ENCODE results near the gene TRIM28. TPM values are rescaled to one million over a fixed set of nuclear protein-coding genes. Genes with fewer than 3 reads are reported as not detected.
"Not testable (repeated sequence)": the region's sequence is repeated elsewhere in the genome, so short reads cannot be mapped to it uniquely, and the experiment has no call there.

Gene TRIM28
- total RNA-seq, 1 experiment from 2014 or later = 908 TPM

- peak; percentile 80 for TF ChIP-seq SP1 (IDR thresholded peaks at IDR 0.05; ENCODE audit: low read depth)
These were observed 31.5 kb downstream of the TRIM28 start (continued) for GRCh38 chr19:58575183-58576041.

- POLR2A ChIA-PET = not testable (repeated sequence)
These were observed 33.7 kb downstream of the TRIM28 start for GRCh38 chr19:58577581-58577980.

GRCh38 chr19:58578012-58578925 lies 34.4 kb downstream of the TRIM28 start:
- RAD21 ChIA-PET (ENCODE audit: low non-redundant PET in 1 of 2, low total read pairs in 2 of 2, uncharacterized antibody in 2 of 2, unreplicated experiment in 2 of 2) = no interaction called here
- H4K20me1 ChIP-seq (ENCODE audit: insufficient read depth) = no peaks in the 10 kb centered on the region
- TF ChIP-seq SP1 (IDR thresholded peaks at IDR 0.05; ENCODE audit: low read depth) (no peak), ELF1 (IDR thresholded peaks at IDR 0.05; ENCODE audit: borderline replicate concordance, low read depth) (no peak), ZFX (IDR thresholded peaks at IDR 0.05) (no peak), FOSL1 (IDR thresholded peaks at IDR 0.05; ENCODE audit: low read depth) (no peak), ZBTB33 (IDR thresholded peaks at IDR 0.05; ENCODE audit: extremely low read depth, insufficient replicate concordance, low read length) (no peak), EZH2phosphoT487 (IDR thresholded peaks at IDR 0.05; ENCODE audit: borderline replicate concordance) (no peak), REST (IDR thresholded peaks at IDR 0.05; ENCODE audit: low read depth) (no peak), CEBPB (IDR thresholded peaks at IDR 0.05; ENCODE audit: low read depth) (no peak), POLR2A (IDR thresholded peaks at IDR 0.05; ENCODE audit: borderline replicate concordance, extremely low read depth, insufficient read depth, insufficient read length) (no peak)

More at GRCh38 chr19:58577581-58577980, 33.7 kb downstream of the TRIM28 start:
- H3K4me2 ChIP-seq (ENCODE audit: low read length); ATAC-seq; RAD21 ChIA-PET (ENCODE audit: low non-redundant PET in 1 of 2, low total read pairs in 2 of 2, uncharacterized antibody in 2 of 2, unreplicated experiment in 2 of 2); CTCF ChIA-PET; H4K20me1 ChIP-seq (ENCODE audit: insufficient read depth); H3K36me3 ChIP-seq (ENCODE audit: control insufficient read depth in 1 of 2, insufficient read depth in 2 of 2, low read length in 2 of 2); H3K9me3 ChIP-seq (ENCODE audit: control insufficient read depth in 1 of 2, insufficient read depth in 1 of 2, low read depth in 1 of 2, low read length in 2 of 2); H3K9me2 ChIP-seq (ENCODE audit: insufficient read depth); H3K79me2 ChIP-seq (ENCODE audit: insufficient read depth, low read length); H3K27ac ChIP-seq (ENCODE audit: low read depth, low read length); intact Hi-C loops (cut with micrococcal nuclease); H2AFZ ChIP-seq (ENCODE audit: low read depth, low read length, poor library complexity, severe bottlenecking); DNase-seq (ENCODE audit: low read depth, low spot score); BruUV-seq (replicated peaks); H3K9ac ChIP-seq (ENCODE audit: low read length); H3K4me3 ChIP-seq (replicated peaks in 1 of 2; ENCODE audit: low read depth in 1 of 2, low read length in 2 of 2); H3K27me3 ChIP-seq (ENCODE audit: insufficient read depth, low read length): not testable (repeated sequence)
- peaks cover 13 to 31% of the 10 kb centered on the region in 2 experiments for H3K4me1 ChIP-seq (ENCODE audit: control insufficient read depth in 1 of 2, insufficient read depth in 2 of 2, low read length in 2 of 2)

More at GRCh38 chr19:58578012-58578925, 34.4 kb downstream of the TRIM28 start:
- Histone ChIP-seq H3K79me2 (ENCODE audit: insufficient read depth, low read length) (peaks cover 8% of the 10 kb centered on the region), H3K9ac (ENCODE audit: low read length) (no peak overlapping the region), H3K36me3 (ENCODE audit: control insufficient read depth in 1 of 2, insufficient read depth in 2 of 2, low read length in 2 of 2) (peaks cover 0 to 4% of the 10 kb centered on the region in 2 experiments; a peak in 3 of 4 replicates), H3K27ac (ENCODE audit: low read depth, low read length) (no peak overlapping the region), H3K4me1 (ENCODE audit: control insufficient read depth in 1 of 2, insufficient read depth in 2 of 2, low read length in 2 of 2) (peaks cover 13 to 31% of the 10 kb centered on the region in 2 experiments), H3K9me2 (ENCODE audit: insufficient read depth) (no peaks in the 10 kb centered on the region), H3K4me2 (ENCODE audit: low read length) (no peak overlapping the region), H3K9me3 (ENCODE audit: control insufficient read depth in 1 of 2, insufficient read depth in 1 of 2, low read depth in 1 of 2, low read length in 2 of 2) (no peaks in the 10 kb centered on the region), H3K27me3 (ENCODE audit: insufficient read depth, low read length) (no peaks in the 10 kb centered on the region), H3K4me3 (replicated peaks in 1 of 2; ENCODE audit: low read depth in 1 of 2, low read length in 2 of 2) (no peak overlapping the region), H2AFZ (ENCODE audit: low read depth, low read length, poor library complexity, severe bottlenecking) (no peak overlapping the region)
- CTCF ChIA-PET = interaction anchor here (1.0 kb wide), 1 partner anchor 64 kb away, joined by 5 read pairs; no protein-coding TSS in a partner anchor
- DNase-seq (ENCODE audit: low read depth, low spot score) (no peak), ATAC-seq (no peak)
- BruUV-seq (replicated peaks) = no TSS peak
- intact Hi-C loops (cut with micrococcal nuclease) = no loop called here
- POLR2A ChIA-PET = no interaction called here

Data from HCT116 (cell line).